Activated naive CD4-positive, alpha-beta T cell treated with anti-CD3 and anti-CD28 coated beads, Interleukin-2, amount 50 U/mL, for 16 hours (primary cell): Measurements from ENCODE around the gene MYO9B.
"Not testable (repeated sequence)": the region's sequence is repeated elsewhere in the genome, so short reads cannot be mapped to it uniquely, and the experiment has no call there.

ENCODE experiments used
- DNase-seq: peaks from one replicate; pipeline ENCODE4 v3.0.0-alpha.2; 2020

MYO9B gene

DNA sequence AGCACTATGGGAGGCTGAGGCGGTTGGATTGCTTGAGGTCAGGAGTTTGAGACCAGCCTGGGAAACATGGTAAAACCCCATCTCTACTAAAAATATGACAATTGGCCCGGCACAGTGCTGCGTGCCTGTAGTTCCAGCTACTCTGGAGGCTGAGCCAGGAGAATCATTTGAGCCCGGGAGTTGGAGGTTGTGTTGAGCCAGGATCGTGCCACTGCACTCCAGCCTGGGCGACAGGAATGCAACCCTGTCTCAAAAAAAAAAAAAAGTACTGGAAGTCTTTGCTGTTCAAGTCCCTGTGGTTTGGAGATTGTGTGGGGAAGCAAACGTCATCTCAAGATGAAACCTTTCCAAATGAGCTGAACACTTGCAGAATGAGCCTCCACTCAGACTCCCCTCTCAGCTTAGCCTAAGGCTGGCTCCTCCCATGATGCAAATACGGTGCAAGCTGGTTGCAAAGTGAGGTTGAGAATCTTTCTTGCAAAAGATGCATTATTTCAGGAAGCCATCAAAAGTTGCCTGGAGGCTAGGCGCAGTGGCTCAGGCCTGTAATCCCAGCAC is 46.2 kb downstream of the MYO9B start:
- DNase-seq = no peak

GRCh38 chr19:17123041-17123440 is 47.5 kb downstream of the MYO9B start:
- DNase-seq = no peak

GRCh38 chr19:17124025-17124424 is 48.4 kb downstream of the MYO9B start:
- DNase-seq = no peak

GRCh38 chr19:17125062-17125727 is 49.6 kb downstream of the MYO9B start:
- peak; percentile 21 for DNase-seq

DNA sequence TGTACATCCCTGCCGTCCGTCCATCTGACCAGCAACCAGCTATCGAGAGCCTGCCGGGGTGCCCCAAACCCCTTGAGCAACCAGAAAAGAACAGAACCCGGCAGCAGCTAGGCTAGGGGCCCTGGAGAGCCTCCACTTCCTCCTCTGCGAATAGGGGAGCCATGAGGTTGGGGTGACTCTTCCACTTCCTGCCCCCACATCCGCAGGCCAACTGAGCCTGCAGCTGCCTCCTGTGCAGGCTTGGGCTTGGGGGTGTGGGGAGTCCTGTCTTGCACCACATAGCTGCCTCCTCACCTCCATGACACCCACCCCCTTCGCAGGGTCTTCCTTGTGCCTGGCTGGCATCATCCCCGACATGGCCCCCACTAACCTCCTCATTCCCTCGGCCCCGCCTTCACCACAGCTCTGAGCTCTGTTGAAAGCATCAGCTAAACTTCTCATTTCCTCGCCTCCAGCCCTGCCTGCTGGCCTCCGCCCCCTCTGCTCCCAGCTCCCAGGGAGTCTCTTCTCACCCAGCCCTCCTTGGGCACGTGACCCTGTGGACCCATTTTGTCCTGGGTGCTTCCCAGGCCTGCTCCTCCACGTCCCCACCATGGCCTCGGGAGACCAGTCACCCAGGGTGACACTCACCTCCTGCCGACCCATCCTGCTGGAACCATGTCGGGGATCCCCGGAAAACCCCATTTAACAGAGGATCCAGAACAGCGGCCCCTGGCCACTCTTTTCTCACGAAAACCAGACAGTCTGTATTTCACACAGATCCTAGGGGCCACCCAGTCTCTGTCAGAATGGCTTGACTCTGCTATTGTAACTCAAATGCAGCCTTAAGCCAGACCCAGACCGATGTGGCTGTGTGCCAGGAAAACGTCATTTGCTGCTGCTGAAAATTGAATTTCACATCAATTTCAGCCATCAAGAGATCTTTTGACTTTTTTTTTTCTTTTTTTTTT is 50.4 kb downstream of the MYO9B start:
- DNase-seq = peak; percentile 53

DNA sequence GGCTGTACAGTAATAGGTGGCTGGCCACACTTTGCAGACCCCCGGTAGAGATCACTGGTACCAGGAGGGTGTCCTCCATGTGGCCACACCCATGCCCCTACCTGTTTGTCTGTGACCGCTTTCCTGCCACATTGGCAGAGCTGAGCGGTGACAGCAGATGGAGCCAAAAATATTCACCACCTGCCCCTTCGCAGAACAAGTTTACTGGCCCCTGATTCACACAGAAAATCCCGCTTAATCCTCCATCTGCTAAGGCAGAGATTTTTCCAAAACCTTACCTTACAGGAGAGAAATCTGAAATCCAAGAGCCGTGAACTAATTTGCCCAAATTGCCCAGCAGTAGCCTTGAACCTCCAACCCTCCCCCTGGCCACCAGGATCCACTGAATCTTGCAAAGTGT is 52.1 kb downstream of the MYO9B start:
- DNase-seq = no peak

- no peak for DNase-seq
These were observed 52.8 kb downstream of the MYO9B start for GRCh38 chr19:17128403-17128802.

- DNase-seq = no peak
These were observed 53.2 kb downstream of the MYO9B start for GRCh38 chr19:17128820-17129219.

- DNase-seq = no peak
These were observed 53.8 kb downstream of the MYO9B start for GRCh38 chr19:17129377-17129776.

- DNase-seq = no peak
These were observed 59.6 kb downstream of the MYO9B start for GRCh38 chr19:17135001-17135853.

DNA sequence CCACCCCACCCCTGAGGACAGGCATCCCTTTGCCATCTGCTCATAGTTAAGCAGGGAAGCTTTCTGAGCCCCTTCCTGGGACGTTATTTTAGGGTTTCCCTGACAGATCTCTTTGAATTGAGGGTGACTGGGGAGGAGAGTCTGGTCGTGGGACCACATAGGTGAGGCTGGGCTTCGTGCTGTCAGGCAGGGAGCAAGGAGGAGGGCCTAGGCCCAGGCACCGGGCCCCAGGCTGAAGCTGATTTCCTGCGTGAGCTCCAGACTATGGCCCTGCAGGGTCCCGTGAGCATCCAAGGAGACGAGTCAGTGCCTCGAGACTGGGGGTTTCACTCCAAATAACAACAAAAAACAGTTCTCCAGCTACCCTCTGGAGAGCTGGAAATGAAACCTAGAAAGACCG is 60.4 kb downstream of the MYO9B start:
- DNase-seq = no peak

DNA sequence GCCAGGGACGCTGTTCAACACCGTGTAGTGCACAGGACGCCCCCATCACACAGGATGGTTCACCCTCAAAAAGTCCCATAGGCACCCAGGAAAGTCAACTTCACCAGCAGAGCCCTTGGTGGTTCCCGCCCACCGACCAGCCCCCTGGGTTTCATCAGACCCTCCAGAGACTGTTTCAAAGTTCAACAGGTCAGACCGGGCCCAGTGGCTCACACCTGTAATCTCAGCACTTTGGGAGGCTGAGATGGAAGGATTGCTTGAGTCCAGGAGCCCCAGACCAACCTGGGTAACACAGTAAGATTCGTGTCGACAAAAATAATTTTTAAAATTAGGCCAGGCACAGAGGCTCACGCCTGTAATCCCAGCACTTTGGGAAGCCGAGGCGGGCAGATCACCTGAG is 61.0 kb downstream of the MYO9B start:
- DNase-seq = no peak

- no peak for DNase-seq
These were observed 61.8 kb downstream of the MYO9B start for GRCh38 chr19:17137417-17137816.

GRCh38 chr19:17138052-17138846 is 62.7 kb downstream of the MYO9B start:
- DNase-seq = not testable (repeated sequence)

DNA sequence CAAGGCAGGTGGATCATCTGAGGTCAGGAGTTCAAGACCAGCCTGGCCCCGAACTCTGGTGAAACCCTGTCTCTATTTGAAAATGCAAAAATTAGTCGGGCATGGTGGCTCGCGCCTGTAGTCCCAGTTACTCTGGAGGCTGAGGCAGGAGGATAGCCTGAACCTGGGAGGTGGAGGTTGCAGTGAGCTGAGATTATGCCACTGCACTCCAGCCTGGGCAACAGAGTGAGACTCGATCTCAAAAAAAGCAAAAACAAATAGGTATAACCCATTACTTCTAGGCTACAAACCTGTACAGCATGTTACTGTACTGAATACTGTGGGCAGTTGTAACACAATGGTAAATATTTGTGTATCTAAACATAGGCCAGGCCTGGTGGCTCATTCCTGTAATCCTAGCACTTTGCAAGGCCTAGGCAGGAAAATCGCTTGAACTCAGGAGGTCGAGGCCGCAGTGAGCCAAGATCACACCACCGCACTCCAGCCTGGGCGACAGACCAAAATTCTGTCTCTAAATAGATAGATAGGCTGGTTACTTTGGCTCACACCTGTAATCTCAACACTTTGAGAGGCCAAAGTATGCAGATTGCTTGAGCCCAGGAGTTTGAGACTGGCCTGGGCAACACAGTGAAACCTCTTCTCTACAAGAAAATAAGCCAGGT is 63.5 kb downstream of the MYO9B start:
- no peak for DNase-seq

DNA sequence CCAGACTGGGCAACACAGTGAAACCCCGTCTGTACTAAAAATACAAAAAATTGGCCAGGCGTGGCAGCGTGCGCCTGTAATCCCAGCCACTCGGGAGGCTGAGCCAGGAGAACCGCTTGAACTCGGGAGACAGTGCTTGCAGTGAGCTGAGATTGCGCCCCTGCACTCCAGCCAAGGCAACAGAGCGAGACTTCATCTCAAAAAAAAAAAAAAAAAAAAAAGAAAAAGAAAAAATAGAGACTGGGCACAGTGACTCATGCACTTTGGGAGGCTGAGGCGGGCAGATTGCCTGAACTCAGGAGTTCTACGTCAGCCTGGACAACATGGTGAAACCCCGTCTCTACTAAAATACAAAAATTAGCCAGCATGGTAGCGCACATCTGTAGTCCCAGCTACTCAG is 69.2 kb downstream of the MYO9B start:
- not testable (repeated sequence) for DNase-seq

DNA sequence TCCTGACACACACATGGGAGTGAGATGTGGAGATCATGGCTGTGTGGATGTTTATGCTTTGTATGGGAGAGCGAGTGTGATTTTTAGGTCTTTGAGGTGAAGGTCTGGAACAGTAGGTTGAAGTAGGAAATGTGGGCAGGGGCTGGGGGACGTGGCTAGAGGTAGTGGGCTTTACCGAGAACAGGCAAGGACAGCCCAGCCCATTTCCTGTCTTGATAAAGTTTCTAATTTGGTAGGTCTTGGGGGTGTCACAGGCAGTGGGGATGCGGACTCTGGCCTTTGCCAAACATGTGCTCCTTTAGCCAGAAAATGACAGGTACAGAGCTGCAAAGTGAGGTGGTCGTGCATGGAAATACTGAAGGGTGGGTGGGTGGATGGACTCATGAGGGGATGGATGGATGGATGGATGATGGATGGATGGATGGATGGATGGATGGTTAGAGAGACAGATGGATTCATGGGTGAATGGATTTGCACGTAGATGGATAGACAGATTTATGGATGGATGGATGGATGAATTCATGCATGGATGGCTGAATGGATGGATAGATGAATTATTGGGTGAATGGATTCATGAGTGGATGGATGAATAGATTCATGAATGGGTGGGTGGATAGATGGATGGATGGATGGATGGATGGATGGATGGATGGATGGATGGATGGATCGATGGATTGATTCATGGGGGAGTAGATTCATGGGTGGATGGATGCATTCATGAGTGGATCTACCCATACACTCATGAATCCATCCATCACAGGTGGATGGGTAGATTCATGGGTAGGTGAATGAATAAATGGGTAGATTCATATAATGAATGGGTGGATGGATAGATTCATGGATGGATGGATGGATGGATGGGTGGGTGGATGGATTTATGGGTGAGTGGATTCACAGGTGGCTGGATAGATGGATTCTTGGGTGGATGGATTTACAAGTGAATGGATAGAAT is 70.2 kb downstream of the MYO9B start:
- no peak for DNase-seq

DNA sequence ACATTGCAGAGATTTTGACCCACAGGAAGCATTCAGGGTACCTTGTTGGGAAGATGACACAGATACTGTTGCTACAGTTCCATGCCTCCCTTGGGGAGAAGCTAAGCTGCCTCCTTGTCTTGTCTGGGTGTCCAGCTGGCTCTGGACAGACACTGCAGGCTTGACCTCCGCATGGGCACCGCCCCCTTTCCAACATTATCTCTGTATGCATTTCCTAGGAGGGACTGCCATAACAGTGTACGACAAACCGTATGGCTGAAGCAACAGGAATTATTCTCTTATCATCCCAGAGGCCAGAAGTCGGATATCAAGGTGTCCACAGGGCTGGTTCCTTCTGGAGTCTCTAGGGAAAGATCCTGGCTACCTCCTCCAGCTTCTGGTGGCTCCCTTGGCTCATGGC is 72.6 kb downstream of the MYO9B start:
- no peak for DNase-seq

DNA sequence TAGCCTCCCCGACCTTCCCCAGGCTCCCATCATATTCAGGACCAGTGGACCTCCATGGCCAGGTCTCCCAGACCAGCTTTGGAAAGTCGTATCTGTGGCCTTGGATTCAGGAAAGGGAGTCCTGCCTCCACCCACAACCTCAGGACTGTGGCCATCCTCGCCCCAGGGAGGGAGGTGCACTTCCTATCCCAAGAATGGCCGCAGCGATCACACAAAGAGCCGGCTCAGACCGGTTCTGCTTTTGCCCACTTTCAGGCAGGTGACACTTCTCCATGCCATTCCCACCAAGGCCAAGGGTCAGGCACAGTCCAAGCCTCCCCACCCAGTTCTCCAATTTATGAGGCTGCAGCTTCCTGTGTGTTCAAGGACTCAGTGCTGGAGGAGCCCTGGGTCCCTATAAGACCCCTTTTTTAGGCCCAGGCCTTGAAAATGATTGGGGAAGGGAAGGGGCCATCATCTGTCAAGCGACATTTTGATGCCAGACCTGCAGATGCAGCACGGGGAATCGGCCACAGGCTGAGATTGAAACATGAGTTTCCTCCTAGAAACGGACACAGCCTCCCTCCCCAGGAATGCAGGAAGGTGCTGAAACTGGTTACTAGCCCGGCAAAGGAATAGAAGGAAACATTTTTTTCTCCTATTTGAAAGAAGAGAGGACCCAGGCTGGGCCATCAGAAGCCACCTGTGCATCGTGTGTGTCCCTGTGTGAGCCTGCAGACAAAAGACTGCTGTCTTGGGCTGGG is 74.0 kb downstream of the MYO9B start:
- no peak for DNase-seq

DNA sequence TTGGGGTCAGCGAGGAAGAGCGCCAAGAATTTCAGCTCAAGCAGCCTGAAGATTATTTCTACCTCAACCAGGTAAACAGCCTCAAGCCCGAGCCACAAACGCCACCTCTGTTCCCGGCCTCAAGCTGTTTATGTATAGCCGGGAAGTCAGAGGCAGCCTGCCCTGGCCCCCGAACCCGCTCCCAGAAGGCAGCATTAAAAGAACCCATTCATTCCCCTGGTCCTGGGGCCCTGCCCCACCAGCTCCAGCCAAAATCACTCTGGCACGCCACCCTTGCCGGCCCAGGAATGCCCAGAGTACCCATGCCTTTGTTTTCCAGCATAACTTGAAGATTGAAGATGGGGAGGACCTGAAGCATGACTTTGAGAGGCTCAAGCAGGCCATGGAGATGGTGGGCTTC is 78.4 kb downstream of the MYO9B start:
- DNase-seq = no peak
